Fibroblast of skin of right biceps (primary cell): Measurements from ENCODE around the gene STRA6.

Source experiments
- DNase-seq: peaks from one replicate; pipeline ENCODE4 v3.0.0-alpha.2; 2013

The STRA6 gene

GRCh38 chr15:74202452-74203401, at the start of gene STRA6:
Gene STRA6 (minus strand): TSS chr15:74202787. CDS start chr15:74202267, 520 bp downstream.
- DNase-seq = peak; percentile 82

DNA sequence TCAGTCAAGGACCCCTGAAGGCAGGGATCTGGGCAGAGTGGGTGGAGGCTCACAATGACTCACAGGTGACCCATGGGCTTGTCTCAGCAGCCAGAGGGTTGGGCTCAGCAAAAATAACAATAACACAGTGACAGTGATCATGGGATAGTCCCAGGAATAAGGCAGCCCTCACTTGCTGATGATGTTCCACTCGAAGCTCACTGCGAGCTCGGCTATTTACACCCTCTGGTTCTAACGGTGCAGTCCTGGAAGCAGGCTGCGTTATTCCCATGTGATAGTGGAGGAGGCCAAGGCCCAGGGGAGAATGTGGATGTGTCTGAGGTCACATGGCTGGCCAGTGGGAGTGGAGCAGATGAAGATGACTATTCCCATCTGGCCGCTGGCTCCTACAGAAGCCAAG, 49.7 kb upstream of the STRA6 start:
- no peak for DNase-seq

DNA sequence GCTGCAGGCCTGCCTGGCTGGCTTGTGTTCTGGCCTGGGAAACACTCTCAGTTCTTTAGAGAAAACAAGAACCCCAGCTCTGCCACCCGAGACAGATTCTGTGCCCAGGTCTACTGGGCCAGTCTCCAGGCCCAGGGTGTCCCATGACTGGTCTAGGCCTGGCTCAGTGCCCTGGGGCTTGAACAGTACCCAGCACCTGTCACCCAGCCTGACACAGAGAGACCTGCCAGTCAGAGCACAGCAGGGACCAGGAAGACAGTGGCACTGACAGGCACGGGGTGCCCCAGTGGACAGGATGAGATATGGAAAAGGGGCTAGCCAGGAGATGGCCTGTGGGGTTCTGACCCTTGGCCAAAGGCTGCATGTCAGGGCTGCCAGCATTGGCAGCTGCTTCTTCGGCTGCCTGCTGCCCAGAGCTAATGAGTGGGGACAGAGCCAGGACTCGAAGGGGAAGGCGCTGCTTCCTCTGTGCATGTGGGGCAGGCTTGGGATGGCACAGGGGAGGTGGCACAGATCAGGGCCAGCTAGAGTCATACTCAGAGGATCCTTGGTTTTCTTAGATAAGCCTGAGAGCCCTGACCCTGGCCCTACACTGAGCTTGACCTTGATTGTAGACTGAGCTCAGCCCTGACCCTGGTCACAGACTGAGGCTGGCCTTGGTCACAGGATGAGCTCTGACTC, 48.7 kb upstream of the STRA6 start:
- no peak for DNase-seq

DNA sequence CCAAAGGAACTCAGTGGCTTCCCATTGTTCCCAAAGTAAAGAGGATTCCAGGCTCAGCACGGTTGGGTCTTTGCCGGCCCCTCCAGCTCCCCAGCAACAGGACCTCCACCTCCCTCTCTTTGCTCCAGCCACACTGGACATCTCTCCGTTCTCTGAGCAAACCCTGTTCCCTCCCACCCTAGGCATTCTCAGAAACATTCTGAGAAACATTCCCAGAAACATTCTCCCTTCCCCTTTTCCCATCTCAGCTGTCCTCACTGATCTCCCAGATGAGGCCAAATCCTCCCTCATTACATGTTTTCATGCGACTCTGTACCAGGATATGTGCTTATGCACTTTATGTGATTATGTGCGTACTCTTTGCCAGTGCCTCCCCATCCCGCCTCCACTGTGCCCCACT, 47.7 kb upstream of the STRA6 start:
- no peak for DNase-seq

- DNase-seq = no peak
These were observed 42.9 kb upstream of the STRA6 start for GRCh38 chr15:74245342-74245931.

GRCh38 chr15:74244822-74245341, 42.3 kb upstream of the STRA6 start:
- no peak for DNase-seq

DNA sequence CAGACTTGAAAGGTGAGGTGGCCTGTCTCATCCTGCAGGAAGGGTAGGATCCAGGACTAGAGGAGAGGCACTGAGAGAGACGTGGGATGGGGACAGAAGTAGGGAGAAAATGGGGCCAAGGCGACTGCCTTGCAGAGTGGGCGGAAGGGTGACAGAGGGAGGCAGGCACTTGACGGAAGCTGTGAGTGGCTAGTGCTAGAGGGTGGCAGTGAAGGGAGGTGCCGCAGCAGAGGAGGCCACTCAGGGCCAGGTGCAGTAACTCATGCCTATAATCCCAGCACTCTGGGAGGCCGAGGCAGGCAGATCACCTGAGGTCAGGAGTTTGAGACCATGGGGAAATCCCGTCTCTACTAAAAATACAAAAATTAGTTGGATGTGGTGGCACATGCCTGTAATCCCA, 40.8 kb upstream of the STRA6 start:
- DNase-seq = no peak

- DNase-seq = peak; percentile 32
These were observed 40.0 kb upstream of the STRA6 start for GRCh38 chr15:74242441-74243185.

- DNase-seq = no peak
These were observed 38.5 kb upstream of the STRA6 start for GRCh38 chr15:74240897-74241614.

DNA sequence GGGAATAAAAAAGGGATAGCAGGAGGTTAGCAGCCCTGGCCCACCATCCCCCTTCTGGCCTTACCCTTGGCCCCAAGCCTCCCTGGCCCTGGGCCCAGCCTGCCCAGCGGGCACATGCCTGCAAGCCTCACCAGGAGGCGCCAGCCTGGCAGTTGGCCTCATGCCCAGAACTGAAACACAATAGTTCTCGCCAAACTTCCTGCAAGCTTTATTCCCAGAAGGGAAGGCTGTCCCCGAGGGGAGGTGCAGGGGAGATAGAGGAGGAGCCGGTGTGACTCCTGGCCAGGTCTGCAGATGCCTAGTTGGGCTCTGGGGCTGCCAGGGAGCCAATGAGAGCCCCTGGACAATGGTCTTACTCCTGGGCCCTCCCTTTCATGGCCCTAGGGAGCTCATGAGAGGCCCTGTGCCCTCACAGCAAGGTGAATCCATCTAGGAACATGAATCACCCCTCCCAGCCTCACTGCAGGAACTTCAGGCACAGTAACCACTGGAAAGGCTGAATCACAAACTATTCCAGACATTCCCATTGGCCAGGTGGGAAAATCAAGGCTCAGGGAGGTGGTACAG, 37.5 kb upstream of the STRA6 start:
- peak; percentile 82 for DNase-seq

DNA sequence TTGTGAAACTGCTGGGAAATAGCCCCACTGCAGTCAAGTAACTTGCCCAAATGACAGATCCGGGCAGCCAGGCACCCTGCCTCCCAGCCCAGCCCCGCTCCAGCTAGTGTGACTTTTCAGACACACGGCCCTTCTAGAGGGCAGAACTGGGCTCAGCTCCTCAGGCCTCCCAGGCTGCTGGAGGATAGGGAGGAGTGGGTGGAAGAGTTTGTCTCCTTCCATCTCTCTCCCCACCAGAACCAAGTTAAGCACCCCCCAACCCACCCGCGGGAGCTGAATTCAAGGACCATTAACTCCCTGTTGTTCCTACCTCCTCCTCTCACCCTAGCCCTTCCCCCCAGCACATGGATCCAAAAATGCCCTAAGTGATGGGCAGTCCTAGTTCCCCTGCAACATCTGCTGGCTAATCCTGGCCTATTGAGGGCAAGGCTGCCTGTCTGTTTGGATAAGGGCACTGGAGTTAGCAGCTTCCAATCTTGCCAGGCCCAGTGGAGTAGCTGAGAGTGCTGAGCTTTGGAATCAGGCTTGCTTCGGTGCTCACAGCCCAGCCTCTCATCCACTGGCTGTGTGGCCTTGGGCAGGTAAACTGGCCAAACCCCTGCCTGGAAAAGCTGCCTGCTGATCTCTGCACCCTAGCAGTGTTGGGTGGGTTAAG, 36.6 kb upstream of the STRA6 start:
- no peak for DNase-seq

GRCh38 chr15:74235962-74236361, 33.4 kb upstream of the STRA6 start, which contains the start of gene CCDC33:
Gene CCDC33 (plus strand): TSS chr15:74236326. CDS start chr15:74236720, 394 bp downstream.
- no peak for DNase-seq

GRCh38 chr15:74234598-74234875, 31.9 kb upstream of the STRA6 start:
- no peak for DNase-seq

GRCh38 chr15:74233851-74234597, 31.4 kb upstream of the STRA6 start:
- DNase-seq = peak; percentile 29

- DNase-seq = no peak
These were observed 30.8 kb upstream of the STRA6 start for GRCh38 chr15:74233373-74233772.

DNA sequence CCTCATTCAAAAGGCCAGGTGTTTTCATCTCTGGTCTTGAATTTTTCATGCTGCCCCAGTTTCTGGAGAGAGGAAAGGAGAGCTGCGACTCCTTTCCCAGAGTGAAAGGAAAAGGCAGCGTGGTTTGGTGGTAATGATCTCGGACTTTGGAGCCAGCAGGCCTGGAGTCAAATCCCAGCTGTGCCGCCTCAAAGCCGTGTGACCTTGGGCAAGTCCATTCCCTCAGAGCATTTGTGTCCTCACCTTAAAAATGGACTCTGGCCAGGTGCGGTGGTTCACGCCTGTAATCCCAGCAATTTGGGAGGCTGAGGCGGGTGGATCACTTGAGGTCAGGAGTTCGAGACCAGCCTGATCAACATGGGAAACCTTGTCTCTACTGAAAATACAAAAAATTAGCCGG, 28.9 kb upstream of the STRA6 start:
- DNase-seq = no peak

DNA sequence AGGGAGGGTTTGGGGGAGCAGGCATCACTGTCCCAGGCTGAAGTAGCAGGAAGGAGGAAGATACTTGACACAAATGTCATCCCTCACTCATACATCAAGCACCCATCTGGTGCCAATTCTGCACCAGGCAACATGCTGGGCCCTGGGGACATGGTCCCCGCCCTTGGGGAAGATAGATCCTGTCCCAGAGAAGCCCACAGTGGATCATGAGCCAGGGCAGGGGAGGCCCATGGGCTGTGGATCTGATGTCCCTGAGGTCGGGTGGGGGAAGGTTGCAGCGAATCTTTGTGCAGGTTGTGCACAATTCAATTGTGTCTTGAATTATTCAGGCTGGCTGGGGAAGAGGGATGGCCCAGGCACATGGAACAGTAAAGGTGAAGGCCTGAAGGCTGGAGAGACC, 27.1 kb upstream of the STRA6 start:
- no peak for DNase-seq

GRCh38 chr15:74228723-74229081, 26.1 kb upstream of the STRA6 start:
- DNase-seq = no peak

DNA sequence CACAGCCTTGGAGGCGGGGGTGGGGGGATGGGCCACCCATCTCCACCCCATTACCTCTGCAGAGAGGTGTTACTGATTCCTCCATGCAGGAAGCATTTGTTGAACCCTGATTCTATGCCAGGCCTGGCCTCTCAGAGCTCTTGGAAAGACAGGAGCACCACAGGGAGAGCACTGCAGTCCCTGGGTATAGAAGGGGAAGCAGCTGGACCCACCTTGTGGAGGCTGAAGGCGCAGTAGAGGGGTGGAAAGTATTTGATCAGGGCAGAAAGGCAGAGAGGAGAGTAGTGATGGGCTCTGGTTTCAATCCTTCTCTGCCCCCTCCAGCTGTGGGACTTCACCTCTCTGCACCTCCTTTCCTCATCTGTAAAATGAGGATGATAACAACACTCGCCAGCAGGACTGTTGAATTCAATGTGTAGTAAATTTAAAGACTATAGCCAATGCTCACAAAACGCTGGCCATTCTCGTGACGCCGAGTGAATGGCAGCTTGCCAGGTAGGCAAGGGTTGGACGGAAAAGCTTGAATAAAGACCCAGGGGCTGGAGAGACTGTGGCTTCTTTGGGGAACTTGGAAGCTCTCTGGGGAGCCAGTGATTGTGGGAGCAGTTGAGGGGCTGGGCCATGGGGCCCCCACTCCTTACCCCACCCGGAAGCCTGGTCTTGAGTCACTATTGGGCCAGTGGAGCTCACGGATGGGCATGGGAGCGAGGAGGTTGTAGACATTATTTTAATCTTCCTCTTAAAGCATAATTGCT, 25.6 kb upstream of the STRA6 start:
- no peak for DNase-seq
